Measurements from ENCODE around the gene GHR.

GHR gene

DNA sequence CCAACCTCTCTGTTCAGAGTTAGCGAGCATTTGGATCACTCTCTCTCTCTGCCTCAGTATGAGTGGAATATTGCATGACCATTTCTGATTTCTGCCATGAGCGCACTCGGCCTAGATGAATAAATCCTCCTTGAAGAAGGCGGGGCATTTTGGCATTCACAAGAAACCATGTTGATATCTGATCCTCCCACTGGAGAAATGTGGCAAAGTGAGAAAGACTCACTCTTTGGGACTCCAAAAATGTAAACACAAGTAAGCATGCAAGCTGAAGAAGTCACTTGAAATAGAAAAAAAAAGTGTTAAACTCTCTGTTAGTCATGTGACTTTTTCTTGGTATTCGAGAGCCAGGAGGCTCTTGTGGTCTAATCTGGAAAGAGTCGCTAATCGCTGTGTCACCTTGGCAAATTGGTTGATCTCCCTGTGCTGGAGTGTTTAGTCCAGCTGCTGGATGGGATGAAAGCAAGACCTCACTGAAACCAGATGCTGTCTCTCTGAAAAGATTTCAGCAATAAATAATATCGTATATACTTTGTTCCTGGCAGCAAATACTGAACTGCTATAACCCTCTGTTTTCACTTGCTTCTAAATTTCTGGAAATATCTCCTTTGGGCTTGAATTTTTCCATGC, 95.5 kb downstream of the GHR start:
- DNase-seq: no peak

DNA sequence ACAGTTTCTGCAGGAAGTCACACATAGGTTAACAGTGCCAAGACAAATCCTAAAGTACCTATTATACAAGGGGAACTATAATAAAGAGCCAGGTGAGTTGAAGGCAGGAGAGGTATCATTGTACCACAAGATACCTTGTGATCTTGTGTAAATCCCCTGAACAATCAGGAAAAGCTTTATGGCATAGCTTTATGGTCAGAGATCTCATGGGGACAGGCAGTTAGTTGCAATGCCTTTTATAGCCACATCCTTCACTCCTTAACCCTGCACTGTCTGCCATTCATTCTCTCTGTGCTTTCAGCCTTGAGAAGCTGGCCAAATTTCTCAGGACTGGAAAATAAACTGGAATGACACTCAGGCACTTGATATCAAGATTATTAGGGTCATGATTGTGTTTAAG, 97.0 kb downstream of the GHR start:
- DNase-seq: no peak

DNA sequence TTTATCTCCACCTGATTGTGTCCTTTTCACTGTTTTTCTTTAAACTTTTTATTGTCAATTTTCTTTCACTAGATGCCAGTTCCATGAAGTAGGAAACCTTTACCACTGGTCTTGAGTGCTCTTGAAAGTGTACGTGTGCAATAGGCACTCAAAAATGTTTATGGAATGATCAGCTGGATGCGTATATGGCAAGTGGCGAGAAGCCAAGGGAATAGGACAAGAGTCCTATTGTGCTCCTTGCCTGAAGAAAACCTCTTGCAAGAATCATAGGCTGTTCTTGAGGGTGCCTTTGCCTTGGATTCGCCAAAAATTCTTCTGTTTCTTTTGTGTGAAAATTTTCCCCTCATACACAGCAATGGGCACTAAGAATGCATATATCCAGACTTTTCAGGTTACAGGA, 97.7 kb downstream of the GHR start:
- DNase-seq: no peak

DNA sequence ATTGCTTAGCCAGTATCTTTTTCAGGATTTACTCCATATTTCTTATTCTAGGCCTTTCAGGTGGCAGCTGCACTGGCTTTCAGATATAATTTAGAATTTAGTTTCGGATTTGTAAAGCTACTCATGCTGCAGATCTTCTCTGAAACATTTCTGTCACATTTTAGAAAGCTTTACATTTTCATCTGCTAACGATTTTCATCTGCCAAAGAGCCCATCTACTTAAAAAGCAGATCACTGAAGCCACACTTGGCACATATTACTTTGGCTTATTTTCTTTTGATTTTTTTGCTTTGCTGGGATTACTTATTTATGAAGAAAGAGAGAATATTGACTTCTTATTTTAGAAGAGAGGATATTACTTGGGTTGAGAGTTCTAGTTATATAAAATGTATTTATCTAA, 98.2 kb downstream of the GHR start:
- DNase-seq: no peak

DNA sequence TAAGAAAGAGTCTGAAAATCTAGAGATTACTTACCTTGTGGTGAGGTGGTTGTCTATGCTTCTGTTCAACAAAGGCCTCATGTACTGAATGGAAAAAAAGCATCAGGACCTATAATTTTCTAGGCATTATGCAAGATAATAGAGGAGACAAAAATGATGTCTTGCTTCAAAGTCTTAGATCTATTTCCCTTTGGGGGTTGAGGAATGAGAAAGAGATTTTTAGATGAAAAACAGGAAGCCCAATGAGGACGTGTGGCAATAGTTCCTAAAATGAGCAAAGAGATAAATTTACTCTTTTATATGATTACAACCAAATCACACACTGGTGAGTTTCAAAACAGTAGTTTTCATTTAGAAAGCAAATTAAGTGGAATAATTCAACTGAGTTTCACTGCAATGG, 99.5 kb downstream of the GHR start:
- no peak for DNase-seq

DNA sequence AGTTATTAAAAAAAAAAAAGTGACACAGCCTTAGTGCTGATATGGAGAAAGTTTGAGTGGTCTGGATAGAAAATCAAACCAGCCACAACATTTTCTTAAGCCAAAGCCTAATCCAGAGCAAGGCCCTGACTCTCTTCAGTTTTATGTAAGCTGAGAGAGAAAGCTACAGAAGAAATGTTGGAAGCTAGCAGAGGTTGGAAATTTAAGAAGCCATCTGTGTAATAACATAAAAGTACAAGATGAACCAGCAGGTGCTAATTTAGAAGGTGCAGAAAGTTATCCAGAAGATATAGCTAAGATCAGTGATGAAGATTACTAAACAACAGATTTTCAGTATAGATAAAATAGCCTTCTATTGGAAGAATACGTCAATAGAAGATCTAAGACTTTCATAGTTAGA, 102.9 kb downstream of the GHR start:
- no peak for DNase-seq

DNA sequence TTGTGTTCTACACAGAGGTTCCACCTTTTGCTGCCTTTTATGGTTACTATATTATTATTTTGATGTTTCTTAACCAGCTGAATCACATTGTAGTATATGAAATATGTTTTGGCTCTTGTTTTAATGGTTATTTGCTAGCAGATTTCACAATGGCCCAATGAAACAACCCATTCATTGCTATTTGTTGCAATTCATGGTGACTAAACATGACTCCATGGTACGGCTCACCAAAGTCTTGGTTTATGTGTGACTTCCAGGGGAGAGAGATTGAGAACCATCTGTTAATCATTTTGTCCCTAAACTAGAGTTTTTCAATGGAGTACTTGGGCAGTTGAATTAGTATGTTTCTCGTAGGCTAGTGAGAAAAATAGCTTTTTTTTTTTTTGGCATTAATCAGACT, 108.4 kb downstream of the GHR start:
- no peak for DNase-seq

DNA sequence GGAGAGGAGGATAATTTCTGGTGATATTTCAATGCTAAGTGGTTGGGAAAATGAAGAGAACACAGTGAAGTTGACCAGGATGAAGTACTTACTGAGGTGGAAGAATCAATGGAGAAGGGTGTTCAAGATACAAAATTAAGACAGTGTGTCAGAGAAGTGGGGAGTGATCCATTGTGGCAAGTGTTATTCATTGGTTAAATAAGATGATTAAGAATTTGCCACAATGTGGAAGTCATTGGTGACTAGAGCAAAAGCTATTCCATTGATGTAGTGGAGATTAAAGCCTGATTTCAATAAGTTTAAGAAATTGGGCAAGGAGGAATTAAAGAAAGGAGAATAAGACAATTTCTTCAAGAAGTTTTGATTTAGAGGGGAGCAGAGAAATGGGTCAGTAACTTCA, 118.9 kb downstream of the GHR start:
- DNase-seq: no peak

DNA sequence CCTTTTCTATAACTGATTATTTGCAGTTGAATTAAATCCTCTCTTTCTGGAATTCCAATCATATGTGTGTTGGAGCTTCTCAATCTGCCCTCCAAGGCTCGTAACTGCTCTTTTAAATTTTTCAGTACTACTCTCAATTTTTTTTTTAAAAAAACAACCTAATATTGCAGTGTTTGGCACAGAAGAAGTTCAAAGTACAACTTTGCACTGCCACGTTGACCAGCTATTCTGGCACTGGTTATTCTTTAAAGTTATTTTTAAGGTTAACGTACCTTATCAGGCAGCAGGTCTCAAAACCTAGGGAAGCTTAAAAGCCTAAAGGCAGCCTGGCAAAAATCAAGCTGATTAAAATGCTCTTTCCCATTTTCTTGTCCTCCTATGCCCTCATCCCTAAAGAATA, 120.5 kb downstream of the GHR start:
- no peak for DNase-seq

DNA sequence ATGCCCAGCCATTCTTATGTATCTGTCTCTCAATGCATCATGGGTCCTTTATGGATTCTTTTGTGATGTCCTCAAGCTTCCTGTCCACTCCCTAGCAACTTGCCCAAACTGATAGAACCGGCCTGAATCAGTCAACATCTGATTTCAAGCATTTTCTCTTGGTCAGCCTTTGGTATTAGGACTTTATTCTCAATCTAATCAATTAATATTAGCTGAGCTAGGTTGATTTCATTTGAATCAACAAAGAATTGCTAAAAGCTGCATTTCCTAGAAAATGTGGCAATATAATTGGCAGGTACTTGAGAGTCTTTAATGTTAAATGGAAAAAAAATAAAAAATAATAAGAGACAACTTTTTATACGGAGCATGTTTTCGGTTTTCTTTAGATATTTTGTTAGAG, 121.8 kb downstream of the GHR start:
- no peak for DNase-seq

DNA sequence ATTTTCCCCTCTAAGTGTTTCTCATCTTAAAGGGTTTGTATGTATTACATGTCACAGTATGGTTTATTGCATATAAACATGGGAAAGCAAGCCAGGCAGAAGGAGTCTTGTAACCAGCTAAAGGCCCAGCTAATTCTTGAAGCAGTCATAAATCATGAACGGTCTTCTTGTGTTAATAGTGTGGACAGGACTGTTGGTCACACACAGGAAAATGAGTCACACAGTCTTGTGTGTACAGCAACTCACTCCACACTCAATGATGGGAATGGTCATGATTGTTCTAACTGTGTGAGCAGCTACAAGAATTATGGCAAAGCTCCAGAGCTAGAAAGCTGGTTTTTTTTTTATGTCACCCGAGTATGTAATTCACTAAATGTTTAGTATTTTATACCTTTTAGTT, 123.9 kb downstream of the GHR start:
- no peak for DNase-seq

DNA sequence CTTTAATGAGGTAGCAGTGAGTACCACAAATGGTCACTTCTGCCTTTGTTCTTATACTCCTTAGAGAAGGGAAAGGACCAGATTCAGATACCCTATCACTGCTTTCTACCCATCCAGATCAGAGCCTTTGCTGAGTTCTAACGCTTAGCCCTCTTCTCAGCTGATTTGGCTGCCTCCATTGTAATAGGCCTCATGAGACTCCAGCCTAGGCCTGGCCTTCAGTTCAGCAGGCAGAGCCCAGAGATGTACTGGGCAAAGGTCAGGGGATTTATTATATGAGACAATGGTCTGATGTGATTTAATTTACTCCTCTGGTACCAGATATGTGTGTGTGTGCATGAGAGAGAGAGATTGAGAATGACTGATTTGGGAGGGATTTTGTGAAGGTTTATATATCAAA, 124.7 kb downstream of the GHR start:
- DNase-seq: no peak

DNA sequence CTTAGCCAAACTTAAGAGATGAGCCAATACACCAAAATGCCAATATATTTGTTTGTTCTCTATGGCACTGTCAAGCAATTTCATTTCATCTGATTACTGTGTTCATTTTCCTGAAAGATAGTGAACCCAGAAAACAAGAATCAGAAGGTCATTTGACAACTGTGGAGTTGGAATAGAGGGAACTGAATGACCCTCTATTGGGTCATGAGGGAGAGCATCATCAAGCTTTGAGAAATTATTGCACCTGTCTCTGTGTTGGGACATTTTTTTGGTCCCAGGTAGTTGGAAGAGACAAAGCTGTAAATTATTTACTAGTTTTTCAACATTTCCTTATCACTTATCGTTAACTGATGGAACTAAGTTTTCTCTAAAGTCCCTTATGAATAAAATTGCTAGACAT, 129.4 kb downstream of the GHR start:
- DNase-seq: no peak

DNA sequence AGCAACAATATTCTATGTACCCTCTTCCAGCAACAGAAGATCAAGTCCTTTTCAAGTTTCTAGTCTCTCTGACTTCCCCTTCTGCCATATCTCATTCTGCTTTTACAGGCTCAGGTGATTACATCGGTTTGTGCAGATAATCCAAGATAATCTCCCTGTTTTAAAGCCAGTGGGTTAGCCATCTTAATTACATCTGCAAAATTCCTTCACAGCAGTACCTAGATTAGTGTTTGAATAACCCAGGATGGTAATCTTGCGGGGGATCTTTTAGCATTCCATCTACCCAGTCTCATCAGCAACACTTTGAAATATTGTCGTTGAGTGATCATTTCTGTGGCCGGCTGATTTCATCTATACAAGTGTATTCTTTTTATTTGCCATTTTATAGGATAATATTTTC, 130.2 kb downstream of the GHR start:
- DNase-seq: no peak

DNA sequence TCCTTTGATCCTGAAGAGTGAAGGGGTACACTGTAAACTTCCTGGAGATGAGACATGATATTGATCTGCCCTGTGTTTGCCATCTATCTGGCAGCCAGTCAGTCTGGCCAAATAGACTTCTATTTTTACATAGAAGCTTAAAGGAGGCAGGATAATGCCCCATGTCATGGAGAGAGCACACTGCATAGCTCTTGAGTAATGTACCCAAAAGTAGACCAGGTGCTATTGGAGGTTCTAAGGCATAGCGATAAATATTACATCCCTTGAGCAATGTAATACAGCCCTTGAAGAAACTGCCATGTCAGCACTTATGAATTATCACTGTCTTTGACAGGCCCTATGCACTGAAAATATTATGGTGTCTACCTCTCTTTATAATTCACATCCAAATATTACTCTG, 131.8 kb downstream of the GHR start:
- DNase-seq: no peak

DNA sequence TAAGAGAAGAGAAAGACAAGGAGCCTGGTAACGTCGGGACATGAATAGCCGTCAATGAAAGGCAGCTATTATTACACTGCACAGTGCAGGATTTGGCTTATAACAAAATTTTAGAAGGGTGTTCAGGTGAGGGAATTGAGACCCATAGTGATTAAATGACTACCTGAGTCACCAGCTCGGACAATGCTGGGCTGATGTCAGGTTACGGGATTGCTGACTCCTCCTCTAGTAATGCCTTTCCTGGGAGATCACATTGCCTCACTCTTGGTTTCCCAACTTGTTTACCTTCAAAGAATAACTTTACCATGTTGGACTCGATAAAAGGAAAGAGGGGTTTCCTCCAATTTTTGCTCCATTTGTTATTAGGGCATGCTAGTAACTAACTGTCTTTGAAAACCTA, 132.6 kb downstream of the GHR start:
- no peak for DNase-seq

DNA sequence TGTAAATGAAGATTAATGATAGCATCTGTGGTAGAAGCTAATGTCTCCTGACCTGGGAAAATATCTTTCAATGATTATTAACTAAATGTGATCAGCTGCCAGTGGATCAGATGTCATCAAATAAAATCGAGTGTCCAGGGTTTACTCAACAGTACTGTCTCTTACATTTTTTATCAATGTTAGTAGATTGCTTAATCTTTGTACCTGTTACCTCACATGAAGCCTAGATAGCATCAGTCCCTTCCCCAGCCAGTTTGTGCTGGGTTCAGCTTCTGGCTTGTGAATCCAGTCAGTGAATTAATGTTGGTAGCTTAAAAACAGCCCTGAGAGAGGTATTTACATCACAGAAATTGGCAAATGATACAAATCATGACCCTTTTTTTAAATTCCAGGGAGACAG, 134.4 kb downstream of the GHR start:
- DNase-seq: no peak

DNA sequence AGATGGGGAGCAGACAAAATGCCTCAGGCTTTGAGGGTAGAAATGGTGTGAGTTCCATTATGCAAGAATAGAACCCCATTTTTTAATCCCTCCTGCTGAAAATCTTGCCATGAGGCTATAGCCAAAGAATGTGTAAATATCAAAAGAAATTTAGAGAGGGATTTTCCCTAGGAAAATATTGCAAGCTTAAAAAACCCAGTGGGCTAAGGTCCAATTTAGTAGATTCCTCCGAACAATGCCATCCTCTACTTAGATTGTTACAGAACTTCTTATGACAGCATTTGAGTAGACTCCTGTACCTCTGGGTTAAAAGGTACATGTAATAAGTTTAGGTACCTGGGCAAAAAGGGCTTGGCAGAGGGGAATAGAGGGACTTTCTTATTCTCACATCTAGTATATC, 138.4 kb downstream of the GHR start:
- no peak for DNase-seq

DNA sequence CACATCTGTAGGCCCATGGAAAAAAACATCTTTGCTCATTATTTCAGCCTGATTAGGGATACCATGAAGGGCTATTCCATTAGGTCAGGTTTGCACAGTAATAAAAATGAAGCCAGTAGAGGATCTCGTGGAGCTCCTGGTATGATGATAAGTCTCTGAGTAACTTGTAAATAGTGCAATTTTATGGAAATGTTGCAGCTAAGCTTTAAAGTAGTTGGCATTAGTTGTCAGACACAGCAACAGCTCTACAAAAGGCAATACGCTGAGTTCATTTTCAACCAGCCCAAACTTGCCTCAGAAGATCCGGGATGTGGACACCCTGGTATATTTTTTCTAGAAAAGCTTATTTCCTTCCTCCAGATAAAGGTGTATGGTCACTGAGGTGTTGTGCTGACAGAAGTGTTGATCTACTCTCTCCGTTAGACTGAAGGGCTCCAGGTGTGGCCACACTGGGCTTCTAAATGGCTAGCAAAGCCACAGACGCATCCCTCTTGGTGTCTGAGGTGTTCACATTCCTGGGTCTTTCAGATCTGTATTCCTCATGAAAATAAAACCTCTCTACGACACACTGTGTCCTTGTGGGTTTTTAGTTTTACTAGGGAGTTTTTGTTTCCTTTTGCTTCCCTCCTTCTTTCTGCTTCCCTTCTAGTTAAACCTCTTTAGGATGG, 141.6 kb downstream of the GHR start:
- DNase-seq: no peak

DNA sequence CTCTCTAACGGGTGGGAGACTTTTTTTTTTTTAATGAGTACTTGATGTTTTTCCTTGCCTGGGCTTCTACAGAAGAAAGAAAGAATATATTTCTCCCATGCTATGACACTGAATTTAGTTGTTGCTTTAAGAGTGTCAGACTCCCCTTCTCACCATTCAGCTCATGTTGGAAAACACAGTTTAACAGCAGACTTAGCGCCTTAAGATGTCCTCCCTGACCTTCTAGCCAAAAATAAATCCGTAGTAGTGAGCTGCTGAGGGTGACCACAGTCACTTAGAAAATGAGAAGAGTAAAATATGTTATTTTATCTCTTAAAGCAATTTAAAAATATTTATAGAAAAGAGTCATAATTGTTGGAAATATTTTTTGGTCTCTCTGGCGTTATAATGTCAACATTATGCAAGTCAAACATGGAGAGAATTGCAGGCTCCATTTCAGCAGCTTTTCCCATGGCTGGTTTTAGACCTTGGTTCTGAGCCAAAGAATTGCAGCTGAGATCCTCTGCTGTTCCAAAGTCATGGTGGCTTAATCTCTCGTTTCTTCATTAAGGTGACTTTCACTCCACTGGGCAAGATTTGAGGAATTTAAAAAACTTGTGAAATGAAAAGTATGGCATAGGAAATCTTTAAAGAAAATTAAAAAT, 143.5 kb downstream of the GHR start:
- no peak for DNase-seq

DNA sequence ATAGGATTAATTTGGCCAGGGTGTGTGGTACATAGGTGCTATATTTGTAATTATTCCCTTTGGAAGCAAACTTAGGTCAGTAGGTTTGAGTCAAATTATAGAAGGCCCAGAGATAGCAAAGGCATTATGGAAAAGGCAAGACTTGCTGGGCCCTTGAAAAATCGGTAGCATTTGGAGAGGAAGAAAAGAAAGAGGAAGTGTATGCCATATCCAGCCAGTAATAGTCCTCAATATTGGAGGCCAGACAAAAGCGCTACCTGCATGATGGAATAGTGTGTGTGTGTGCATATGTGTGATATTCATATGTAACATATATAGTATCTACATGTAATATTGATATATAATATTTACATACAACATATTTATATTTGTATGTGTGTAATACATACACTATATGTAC, 146.1 kb downstream of the GHR start:
- DNase-seq: no peak

DNA sequence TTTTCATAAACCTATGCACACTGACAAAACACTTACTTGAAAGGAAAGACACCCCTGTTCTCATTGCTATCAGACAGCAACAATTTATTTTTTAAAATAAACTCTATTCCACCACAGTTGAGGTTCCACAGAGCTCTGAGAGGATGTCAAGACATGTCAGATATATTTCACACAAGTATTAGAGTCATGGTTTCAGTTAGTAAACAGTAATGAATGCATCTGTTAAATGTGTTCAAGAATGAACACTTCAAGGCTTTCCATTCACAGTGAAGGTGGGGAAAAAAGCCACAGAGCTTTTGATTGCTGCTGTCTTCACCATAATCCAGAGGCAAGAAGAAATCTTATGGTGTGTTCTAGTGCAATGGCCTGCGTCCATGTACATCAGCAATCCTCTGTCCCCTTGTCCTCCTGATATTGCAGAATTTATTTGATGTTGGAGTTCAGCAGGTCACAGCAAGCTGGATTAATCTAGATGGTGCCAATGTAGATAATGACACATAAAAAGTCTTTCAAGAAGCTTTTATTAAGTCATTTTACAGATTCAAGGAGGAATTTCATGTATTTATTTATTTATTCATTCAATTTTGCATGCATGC, 146.8 kb downstream of the GHR start:
- DNase-seq: no peak

DNA sequence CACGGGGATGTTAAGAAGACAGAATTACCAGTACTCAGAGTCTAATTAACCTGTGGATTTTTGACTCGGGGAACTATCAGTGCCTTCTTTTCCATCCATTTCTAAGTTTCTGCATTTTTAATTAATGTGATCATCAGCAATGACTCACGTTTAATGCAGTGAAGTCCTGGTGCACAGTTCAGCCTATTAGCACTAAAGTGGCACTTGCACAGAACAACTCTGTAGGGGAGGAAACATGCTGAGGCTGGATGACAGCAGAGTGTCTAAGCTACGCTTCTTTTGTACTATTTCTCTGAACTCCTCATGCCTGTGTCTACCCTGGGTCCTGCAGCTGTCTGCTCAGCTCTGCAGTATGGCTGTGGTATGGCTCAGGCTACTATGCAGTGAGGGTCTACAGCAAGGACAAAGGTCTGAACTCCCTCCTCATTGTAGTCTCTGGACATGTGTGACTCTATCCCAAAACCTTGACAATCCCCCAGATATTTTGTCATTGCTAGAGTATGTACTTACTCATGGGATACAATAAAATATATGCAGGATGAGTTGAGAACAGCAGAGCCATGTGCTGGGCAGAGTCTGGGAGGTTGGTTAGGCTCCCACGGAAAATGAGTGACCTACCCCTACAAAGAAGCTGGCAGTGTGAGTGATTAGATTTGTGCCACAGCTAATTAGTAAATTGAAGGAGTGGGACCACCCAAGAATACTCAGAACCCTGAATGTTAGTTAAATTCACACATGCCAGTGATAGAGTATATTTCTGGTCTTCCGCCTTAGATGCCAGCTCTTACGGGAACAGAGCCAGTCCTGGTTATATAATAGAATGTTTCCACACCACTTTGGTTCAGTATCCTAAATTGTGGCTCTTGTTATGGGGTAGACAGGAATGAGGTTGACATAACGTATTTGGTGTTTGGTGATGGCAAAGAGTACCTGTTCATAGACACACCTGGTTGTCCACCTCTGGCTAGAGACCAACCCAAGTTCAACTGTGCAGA, 148.0 kb downstream of the GHR start:
- no peak for DNase-seq
